HG02571 (cell line): ENCODE data around the gene STX1A.

Source experiments
- ATAC-seq: cut with Tn5 transposase; IDR thresholded peaks from one replicate; pipeline ENCODE4 v1.9.1; 2021; ENCODE audit warnings: mild to moderate bottlenecking, moderate library complexity; ENCODE audit not compliant: unreplicated experiment

Gene STX1A

GRCh38 chr7:73718905-73719805 lies at the start of gene STX1A:
TSS of gene STX1A (minus strand) at chr7:73719669. CDS start at chr7:73719631, 38 bp downstream.
- peak; percentile 60 for ATAC-seq

- ATAC-seq: no peak
Observed at GRCh38 chr7:73768641-73769480, 49.4 kb upstream of the STX1A start.

- ATAC-seq: no peak
Observed at GRCh38 chr7:73766556-73767229, 47.2 kb upstream of the STX1A start.

- no peak for ATAC-seq
Observed at GRCh38 chr7:73762659-73762999, 43.2 kb upstream of the STX1A start.

GRCh38 chr7:73761854-73762658 lies 42.6 kb upstream of the STX1A start:
- no peak for ATAC-seq

- no peak for ATAC-seq
Observed at GRCh38 chr7:73758581-73759138, 39.2 kb upstream of the STX1A start.

GRCh38 chr7:73749931-73750776 lies 30.7 kb upstream of the STX1A start:
- no peak for ATAC-seq

GRCh38 chr7:73746378-73746777 lies 26.9 kb upstream of the STX1A start:
- no peak for ATAC-seq

GRCh38 chr7:73742753-73743641 lies 23.5 kb upstream of the STX1A start:
- no peak for ATAC-seq

- ATAC-seq: no peak
Observed at GRCh38 chr7:73742338-73742752, 22.9 kb upstream of the STX1A start.

- ATAC-seq: no peak
Observed at GRCh38 chr7:73741600-73741999, 22.1 kb upstream of the STX1A start.

GRCh38 chr7:73740771-73741170 lies 21.3 kb upstream of the STX1A start:
- ATAC-seq: no peak

GRCh38 chr7:73740212-73740611 lies 20.7 kb upstream of the STX1A start:
- ATAC-seq: no peak

GRCh38 chr7:73739387-73739767 lies 19.9 kb upstream of the STX1A start:
- ATAC-seq: no peak

GRCh38 chr7:73738612-73739386 lies 19.3 kb upstream of the STX1A start, which contains the start of gene ABHD11:
TSS of gene ABHD11 (minus strand) at chr7:73738802. CDS start at chr7:73738770, 32 bp downstream.
- ATAC-seq: peak; percentile 86

GRCh38 chr7:73738220-73738611 lies 18.7 kb upstream of the STX1A start:
- no peak for ATAC-seq

- no peak for ATAC-seq
Observed at GRCh38 chr7:73737491-73738219, 18.2 kb upstream of the STX1A start.
